ENCODE results near the gene SNTA1.
A peak's percentile ranks its signal among the peaks of the same experiment; 100 is the strongest.

The SNTA1 gene

DNA sequence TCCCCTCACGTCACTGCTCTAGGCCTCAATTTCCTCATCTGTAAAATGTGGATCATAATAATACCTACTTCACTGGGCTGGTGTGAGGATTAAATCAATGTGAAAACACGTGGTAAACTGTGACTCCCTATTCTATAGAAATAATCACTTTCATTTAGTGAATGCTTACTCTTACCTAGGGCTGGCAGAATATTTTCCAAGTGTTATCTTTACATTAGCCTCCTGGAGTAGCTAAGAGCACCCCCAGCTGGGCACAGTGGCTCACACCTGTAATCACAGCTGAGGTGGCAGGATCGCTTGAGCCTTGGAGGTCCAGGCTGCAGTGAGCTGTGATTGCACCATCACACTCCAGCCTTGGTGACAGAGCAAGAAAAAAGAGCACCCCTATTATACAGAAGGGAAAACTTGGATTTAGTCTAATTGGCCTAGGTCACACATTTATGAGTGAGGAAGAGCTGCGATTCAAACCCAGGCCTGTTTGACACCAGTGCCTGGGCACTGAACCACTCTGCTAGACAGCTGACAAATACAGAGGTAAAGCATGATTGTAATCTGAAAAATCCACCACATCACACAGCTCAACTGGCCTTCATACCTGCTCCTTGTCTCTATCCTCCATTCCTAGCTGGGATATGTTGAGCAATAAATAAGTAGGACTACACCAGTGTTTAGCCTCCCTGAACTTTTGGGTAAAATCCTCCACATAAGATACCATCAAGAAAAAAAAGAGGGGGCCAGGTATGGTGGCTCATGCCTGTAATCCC lies 1.4 kb upstream of the SNTA1 start:
- Histone ChIP-seq H3F3A (ENCODE audit: insufficient read depth, low read length) (peaks cover 5% of the 10 kb centered on the region; the same call in 1 of the 2 replicates), H3K27ac (ENCODE audit: low read depth, low read length, poor library complexity, severe bottlenecking) (peak overlapping the region; percentile 79), H3K79me2 (ENCODE audit: insufficient read depth, low read length) (no peaks in the 10 kb centered on the region), H3K4me1 (ENCODE audit: insufficient read depth, low read length, severe bottlenecking) (peaks cover 53% of the 10 kb centered on the region), H4K20me1 (ENCODE audit: insufficient read depth, low read length) (no peaks in the 10 kb centered on the region), H3K4me2 (ENCODE audit: low read length) (peak overlapping the region; percentile 94), H3K27me3 (ENCODE audit: insufficient read depth, low read length) (no peaks in the 10 kb centered on the region), H2AFZ (ENCODE audit: low read length) (no peak overlapping the region), H3K9me3 (ENCODE audit: low read length) (no peaks in the 10 kb centered on the region), H3K4me3 (ENCODE audit: low read depth, low read length, poor library complexity, severe bottlenecking) (peak overlapping the region; percentile 70), H3K36me3 (ENCODE audit: insufficient read depth, low read length) (no peaks in the 10 kb centered on the region), H3K9me2 (ENCODE audit: low read depth, low read length) (no peaks in the 10 kb centered on the region), H3K9ac (ENCODE audit: low read length) (peak overlapping the region; percentile 7; the same call in 1 of the 2 replicates)
- no peak for TF ChIP-seq EZH2 (IDR thresholded peaks at IDR 0.05; ENCODE audit: borderline replicate concordance, low read length)
- peak; percentile 77 for TF ChIP-seq CTCF (IDR thresholded peaks at IDR 0.05; ENCODE audit: low read length)

GRCh38 chr20:33443006-33443511 lies 504 bp downstream of the SNTA1 start:
- H3K79me2 ChIP-seq (ENCODE audit: insufficient read depth, low read length) = no peaks in the 10 kb centered on the region
- H3K27me3 ChIP-seq (ENCODE audit: insufficient read depth, low read length) = no peaks in the 10 kb centered on the region
- no peaks in the 10 kb centered on the region for H3K9me3 ChIP-seq (ENCODE audit: low read length)
- H3K9ac ChIP-seq (ENCODE audit: low read length) = peak overlapping the region; percentile 68
- H3K4me1 ChIP-seq (ENCODE audit: insufficient read depth, low read length, severe bottlenecking) = peaks cover 68% of the 10 kb centered on the region
- TF ChIP-seq EZH2 (IDR thresholded peaks at IDR 0.05; ENCODE audit: borderline replicate concordance, low read length) (no peak), CTCF (IDR thresholded peaks at IDR 0.05; ENCODE audit: low read length) (no peak)
- peak overlapping the region; percentile 70 for H3K4me3 ChIP-seq (ENCODE audit: low read depth, low read length, poor library complexity, severe bottlenecking)
- no peaks in the 10 kb centered on the region for H4K20me1 ChIP-seq (ENCODE audit: insufficient read depth, low read length)
- peaks cover 5% of the 10 kb centered on the region; the same call in 1 of the 2 replicates for H3F3A ChIP-seq (ENCODE audit: insufficient read depth, low read length)
- no peak overlapping the region for H2AFZ ChIP-seq (ENCODE audit: low read length)
- H3K36me3 ChIP-seq (ENCODE audit: insufficient read depth, low read length) = no peaks in the 10 kb centered on the region
- peak overlapping the region; percentile 60 for H3K27ac ChIP-seq (ENCODE audit: low read depth, low read length, poor library complexity, severe bottlenecking)
- H3K4me2 ChIP-seq (ENCODE audit: low read length) = peak overlapping the region; percentile 94
- no peaks in the 10 kb centered on the region for H3K9me2 ChIP-seq (ENCODE audit: low read depth, low read length)

- Histone ChIP-seq H3K27ac (ENCODE audit: low read depth, low read length, poor library complexity, severe bottlenecking) (peak overlapping the region; percentile 60), H3K36me3 (ENCODE audit: insufficient read depth, low read length) (no peaks in the 10 kb centered on the region), H3F3A (ENCODE audit: insufficient read depth, low read length) (peaks cover 5% of the 10 kb centered on the region; the same call in 1 of the 2 replicates), H3K4me3 (ENCODE audit: low read depth, low read length, poor library complexity, severe bottlenecking) (peak overlapping the region; percentile 70), H3K9me3 (ENCODE audit: low read length) (no peaks in the 10 kb centered on the region), H3K9ac (ENCODE audit: low read length) (peak overlapping the region; percentile 68), H3K9me2 (ENCODE audit: low read depth, low read length) (no peaks in the 10 kb centered on the region), H2AFZ (ENCODE audit: low read length) (no peak overlapping the region), H3K27me3 (ENCODE audit: insufficient read depth, low read length) (no peaks in the 10 kb centered on the region), H3K4me1 (ENCODE audit: insufficient read depth, low read length, severe bottlenecking) (peaks cover 69% of the 10 kb centered on the region), H3K79me2 (ENCODE audit: insufficient read depth, low read length) (no peaks in the 10 kb centered on the region), H4K20me1 (ENCODE audit: insufficient read depth, low read length) (no peaks in the 10 kb centered on the region), H3K4me2 (ENCODE audit: low read length) (peak overlapping the region; percentile 94)
- TF ChIP-seq EZH2 (IDR thresholded peaks at IDR 0.05; ENCODE audit: borderline replicate concordance, low read length) (no peak), CTCF (IDR thresholded peaks at IDR 0.05; ENCODE audit: low read length) (no peak)
These were observed 1.2 kb downstream of the SNTA1 start for GRCh38 chr20:33442136-33443005.
